Left ventricle myocardium superior (tissue), 1 donor: ENCODE results near the gene RAB30. TPM values are rescaled to one million over a fixed set of nuclear protein-coding genes. Genes with fewer than 3 reads are reported as not detected.
"Not testable (repeated sequence)": the region's sequence is repeated elsewhere in the genome, so short reads cannot be mapped to it uniquely, and the experiment has no call there.

Experiments used
- ATAC-seq: fragments of 200-7000 bp; cut with Tn5 transposase; one replicate; pipeline ENCODE4 v1.9.1; 2020; ENCODE audit warnings: mild to moderate bottlenecking, moderate library complexity
- DNase-seq: peaks from one replicate; pipeline ENCODE4 v3.0.0-alpha.2; 2020
- intact Hi-C: fragments of 100-400 bp; cut with micrococcal nuclease; formaldehyde crosslinking; loops from one replicate; pipeline ENCODE4 v1.11.0; 2022
- total RNA-seq: library from RNA; stranded (reverse); fragmentation: NEBNext Ultra II Directional; extraction: Animal tissue kit (Norgen Biotek cat#: 25700); gene quantifications from one replicate; pipeline ENCODE4 v1.2.1, GENCODE V29; 2021
- donor health status: DM: no; HTN: yes; CAD: no; lungs with severe emphysema.

The RAB30 gene
- total RNA-seq, 1 donor from 2014 or later = 31.3 TPM

DNA sequence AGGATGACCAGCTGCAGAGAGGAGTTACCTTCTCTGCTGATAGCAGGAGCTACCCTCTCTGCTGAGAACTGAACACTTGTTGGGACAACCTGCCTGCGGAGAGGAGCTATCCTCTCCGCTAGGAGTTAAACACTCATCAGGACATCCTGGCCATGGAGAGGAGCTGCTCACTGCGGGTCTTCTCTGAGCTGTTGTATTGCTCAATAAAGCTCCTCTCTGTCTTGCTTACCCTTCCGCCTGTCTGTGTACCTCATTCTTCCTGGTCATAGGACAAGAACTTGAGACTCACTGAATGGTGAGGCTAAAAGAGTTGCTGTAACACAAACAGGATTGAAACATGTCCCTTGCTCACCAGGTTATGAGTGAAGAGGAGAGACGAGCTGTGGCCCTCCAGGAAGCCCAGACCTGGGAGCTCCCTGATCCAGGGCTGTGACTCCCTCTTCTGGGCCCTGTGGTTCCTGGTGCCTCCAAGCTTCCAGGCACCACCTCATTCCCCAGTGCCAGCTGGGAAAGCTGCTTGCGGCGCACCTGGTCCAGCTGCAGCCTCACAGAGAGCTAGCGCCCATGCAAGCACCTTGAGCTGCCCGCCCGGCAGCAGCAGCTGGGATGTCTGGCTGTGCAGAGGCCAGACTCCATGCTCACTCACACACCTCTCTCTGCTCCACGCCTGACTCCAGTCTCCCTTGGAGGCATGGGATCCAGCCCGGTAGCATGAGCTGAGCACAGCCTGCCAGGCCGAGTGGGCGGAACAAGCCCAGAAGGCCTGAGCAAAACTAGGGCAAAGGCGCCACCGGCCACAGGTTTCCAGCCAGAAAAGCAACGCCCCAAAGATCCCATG, 50.5 kb downstream of the RAB30 start:
- intact Hi-C loops = no loop called here
- ATAC-seq (no peak), DNase-seq (no peak)

DNA sequence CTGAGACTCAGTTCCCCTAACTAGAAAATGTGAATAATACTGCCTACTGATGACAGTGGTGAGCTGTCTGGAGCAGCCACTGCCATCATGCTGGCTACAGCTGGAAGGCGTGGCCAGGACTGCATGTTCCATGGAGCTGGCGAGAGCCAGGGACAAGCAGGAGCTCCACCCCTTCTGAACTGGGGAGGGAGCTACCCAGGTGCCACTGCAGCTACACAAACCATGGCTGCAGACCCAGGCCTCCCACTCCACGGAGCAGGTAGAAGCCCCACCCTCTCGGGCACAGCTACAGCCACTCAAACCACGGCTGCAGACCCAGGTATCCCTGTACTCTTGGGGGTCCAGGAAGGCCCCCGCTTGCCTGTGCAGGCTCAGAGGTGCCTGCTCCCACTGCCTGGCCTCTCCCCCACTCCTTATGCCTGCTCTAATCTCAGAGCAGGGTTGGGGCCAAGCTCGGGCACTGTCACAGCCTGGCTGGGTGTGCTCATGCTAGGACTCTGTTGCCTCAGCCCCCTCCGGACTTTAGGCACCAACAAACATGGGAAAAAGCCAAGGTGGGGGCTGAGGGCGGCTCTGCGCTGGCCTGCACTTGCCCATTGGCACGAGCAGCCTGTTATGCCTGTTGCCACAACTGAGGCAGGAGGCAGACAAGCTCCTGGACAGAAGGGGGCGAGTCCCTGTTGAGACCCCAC, 51.7 kb downstream of the RAB30 start:
- intact Hi-C loops = loop anchor here (10.0 kb wide), 1 partner anchor 55 kb away; the partner anchor contains the start of gene RAB30
- ATAC-seq = peak; percentile 97
- DNase-seq = peak; percentile 83

DNA sequence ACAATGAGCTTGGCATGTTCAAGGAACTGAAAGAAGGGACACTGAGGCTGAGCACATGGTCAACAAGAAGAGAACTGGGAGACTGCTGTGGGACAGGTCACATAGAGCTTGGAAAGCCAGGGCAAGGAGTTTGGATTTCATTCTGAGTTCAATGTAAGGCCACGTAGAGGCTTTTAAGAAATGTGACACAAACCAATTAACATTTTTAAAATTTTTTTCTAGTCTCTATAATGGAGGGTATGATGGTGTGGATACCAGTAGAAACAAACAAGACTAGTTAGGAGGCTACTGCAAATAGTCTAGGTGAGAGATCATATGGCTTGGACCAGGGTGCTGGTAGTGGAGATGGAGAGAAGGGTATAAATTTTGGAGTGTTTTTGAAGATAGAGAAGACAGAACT, 56.7 kb downstream of the RAB30 start:
- intact Hi-C loops = loop anchor here (10.0 kb wide), 1 partner anchor 60 kb away; the partner anchor contains the start of gene RAB30
- no peak for ATAC-seq
- no peak for DNase-seq

DNA sequence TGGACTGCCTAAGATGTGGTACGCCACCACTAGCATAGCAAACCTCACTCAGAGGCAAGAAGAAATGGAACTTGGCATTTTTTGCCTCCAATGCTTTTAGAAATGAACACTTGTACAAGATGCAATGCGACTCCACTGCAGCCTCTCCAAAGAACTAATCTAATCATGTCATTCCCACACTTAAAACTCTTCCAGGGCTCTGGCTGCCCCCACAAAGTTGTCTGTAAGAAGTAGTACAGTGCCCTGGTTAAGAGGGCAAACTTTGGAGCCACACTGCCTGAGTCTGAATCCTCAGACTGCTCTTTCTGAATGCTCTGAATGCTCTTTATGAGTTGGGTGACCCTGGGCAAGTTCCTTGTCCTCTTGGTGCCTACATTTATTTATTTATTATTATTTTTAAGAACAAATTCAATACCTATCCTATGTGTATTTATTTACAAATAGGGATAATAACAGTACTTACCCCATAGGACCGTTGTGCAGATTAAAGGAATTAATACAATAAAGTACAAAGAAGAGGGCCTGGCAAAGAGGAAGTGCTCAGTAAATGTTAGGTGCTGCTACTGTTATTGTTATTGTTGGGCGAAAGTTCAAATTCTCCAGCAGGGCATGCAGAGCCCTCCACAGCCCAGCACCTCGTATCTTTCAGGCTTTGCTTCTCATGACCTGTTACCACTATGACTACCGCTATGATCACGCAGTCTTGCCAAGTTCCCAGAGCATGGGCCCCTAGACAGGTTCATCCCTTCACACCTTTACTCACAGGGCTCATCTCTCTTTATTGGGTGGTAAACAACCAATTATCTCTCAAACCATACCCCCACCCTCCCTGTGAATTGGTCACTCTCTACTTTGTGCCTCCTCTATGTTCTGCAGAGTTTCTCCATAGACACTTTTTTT, 59.3 kb downstream of the RAB30 start:
- no peak for DNase-seq
- intact Hi-C loops = loop anchor here (10.0 kb wide), 1 partner anchor 62 kb away; the partner anchor contains the start of gene RAB30
- no peak for ATAC-seq

DNA sequence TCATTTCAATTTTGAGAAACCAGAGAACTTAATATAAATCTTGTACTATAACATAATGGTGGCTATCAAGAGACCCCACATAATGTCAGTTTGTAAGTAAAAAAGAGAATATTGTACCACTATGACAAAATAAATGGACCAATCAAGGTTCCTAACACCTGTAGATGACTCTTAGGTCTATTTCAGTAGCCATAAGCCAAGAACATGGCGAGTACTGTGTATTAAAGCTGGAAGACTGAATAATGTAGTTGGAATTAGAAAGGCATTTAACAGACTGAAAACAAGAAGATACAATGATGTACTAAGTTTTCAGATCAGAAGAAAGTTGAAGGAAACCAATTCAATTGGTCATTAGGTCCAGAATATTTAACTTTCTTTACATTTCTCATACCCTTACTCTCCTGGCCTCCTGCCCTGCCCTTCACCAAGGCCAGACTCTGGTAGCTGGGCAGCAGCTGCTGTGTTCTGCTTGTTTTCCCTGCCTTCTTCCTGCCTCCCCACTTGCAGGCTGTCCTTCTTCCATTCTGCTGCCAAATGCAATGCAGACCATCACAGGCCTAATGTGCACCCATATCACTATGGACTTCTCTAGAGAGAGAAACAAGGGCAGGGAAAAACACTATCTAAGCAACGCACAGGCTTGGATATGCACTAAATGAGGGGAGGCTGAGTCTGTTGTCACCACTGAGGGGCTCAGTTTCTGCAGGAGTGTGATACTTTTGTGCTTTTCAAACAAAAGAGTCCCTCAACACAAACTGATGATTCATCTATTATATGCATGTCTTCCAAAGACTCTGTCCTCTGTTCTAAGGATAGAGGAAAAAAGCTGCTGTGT, 60.1 kb downstream of the RAB30 start:
- ATAC-seq (peak; percentile 59), DNase-seq (no peak)
- intact Hi-C loops = loop anchor here (10.0 kb wide), 1 partner anchor 63 kb away; the partner anchor contains the start of gene RAB30

DNA sequence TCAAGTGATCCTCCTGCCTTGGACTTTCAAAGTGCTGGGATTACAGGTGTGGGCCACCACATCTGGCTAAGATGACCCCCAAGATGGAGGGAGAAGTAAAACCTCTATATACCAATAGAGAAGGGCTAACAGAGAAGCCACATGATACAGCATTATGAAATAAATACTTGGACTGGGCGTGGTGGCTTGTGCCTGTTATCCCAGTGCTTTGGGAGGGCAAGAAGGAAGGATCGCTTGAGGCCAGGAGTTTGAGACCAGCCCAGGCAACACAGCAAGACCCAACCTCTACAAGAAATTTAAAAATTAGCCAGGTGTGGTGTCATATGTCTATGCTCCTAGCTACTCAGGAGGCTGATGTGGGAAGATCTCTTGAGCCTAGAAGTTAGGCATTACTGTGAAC, 61.7 kb downstream of the RAB30 start:
- no peak for ATAC-seq

DNA sequence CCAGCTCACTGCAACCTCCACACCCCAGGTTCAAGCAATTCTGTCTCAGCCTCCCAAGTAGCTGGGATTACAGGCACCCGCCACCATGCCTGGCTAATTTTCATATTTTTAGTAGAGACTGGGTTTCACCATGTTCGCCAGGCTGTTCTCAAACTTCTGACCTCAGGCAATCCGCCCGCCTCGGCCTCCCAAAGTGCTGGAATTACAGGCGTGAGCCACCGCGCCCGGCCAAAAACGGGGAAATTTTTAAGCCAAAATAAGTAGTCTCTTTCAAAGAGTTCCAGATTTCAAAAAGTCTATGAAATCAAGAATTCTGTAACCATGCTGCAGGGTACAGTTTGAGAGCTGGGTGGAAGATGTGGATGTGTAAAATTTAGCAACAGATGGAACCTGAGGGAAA, 62.6 kb downstream of the RAB30 start:
- intact Hi-C loops, ATAC-seq, DNase-seq: not testable (repeated sequence)

More for the DNA sequence above, 61.7 kb downstream of the RAB30 start:
- DNase-seq = no peak
- intact Hi-C loops = loop anchor here (10.0 kb wide), 1 partner anchor 65 kb away; the partner anchor contains the start of gene RAB30

DNA sequence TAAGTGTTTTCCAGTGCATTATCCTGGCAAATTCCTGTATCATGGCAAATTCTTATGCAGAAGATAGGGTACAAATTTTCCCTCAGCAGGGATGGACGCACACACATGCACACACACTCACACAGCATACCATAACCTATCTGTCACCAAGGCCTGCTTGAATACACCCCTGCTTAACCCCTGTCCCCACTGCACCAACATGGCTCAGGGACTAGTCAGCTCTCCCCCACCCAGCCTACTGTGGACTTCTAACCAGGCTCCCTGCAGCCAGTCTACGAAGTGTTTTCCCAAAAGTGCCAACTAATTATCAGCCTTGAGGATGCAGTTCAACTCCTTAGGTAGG, 63.1 kb downstream of the RAB30 start:
- no peak for ATAC-seq
- DNase-seq = no peak
- intact Hi-C loops = no loop called here

DNA sequence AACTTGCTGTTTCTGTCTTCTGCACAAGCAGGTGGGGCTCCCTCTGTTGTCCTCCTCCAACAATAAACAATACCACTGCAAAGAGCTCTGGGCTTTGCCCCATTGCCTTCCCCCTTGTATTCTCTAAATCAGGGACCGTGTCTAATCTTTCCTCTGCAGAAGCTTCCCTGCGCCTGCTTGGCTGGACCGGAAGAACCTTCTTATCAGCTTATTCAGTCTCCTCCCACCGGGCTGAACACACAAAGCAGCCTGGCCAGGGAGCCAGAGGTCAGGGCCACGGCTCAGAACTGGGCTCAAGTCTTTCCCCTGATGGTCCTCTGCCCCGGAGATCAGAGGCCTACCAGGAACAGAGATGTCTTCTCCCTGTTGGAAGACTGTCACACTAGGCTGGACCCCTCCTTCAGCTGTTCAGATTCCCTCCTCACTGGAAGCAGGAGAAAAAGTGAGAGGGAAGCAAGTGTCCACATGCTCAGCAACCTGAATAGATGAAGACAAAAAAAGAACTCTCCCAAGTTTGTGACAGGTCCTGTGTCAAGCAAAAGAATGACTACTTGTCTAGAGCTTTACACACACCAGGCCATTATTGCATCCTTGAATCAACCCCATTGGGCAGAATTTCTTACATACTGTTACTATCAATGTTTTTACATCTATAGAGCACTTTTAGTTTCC, 63.7 kb downstream of the RAB30 start:
- peak; percentile 88 for ATAC-seq
- DNase-seq = peak; percentile 66
- intact Hi-C loops = no loop called here

DNA sequence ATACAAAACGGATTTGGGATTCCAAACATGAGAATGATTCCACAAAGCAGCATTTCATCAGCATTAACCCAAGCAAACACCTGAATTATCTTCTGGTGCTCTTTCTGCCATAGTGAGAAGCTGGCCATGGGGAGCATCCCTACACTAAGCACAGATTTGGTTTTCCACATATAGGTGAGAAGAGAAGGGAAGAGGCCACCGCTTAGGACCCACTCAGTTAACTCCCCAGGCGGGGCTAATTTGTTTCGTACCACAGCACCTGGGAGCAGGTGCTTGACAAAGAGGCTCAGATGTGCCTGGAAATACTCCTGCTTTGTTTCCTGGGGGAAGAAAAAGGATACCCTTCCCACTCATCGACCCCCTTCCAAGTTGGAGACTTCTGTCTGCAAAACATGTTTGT, 64.2 kb downstream of the RAB30 start:
- no peak for ATAC-seq
- intact Hi-C loops = no loop called here
- DNase-seq = no peak

DNA sequence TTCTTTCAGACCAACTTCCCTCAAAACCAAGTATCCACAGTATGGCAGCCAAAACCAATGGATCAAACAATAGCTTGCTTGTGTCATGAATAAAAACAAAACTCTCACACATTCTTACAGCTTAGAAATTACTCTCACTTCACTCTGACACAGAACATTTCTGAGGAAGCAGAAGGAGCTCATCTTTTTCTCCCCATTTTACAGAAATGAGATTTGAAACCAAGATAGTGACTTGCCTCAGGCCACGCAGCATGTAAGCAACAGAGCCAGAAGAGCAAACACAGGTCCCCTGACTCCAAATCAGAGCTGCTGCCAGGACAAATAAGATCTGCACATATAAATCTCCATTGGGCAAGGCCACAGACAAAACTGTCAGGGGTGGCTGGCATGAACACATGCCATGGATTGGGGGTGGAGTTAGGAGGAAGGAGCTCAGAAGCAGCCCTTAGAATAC, 64.8 kb downstream of the RAB30 start:
- no peak for ATAC-seq

DNA sequence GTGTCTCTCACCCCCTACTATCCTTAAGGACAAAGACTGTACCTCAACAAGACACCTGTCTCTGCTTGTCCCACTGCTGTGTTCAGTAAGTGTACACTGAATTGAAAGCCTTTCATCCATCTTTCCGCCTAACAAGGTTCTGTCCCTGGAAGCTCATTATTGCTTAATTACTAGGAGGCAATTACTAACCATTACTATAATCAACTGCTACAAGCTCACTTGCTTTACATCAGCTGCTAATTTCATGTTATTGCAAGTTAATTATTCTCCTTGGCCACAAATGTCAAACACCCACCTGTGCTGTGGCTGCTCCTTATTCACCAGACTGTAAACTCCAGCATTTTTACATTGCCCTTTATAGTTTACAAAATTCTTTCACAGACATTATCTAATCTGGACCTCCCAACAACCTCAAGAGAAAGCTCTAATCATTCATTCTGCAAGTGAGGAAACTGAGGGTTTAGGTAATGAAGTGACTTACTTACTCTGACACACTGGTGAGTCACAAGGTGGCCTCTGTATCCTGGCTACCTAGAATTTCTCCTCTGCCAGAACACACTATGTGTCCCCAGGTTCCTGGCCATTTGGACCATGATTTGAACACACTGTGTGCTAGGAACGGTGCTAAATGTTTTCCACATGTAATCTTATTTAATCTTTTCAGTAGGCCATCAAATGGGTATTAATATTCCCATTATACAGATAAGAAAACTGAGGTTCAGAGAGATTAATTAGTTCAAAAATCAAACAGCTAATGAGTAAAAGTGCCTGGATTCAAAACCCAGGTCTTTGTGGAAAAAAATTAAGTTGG, 66.7 kb downstream of the RAB30 start:
- no peak for ATAC-seq

More for the DNA sequence above, 64.8 kb downstream of the RAB30 start:
- DNase-seq = no peak
- intact Hi-C loops = no loop called here

DNA sequence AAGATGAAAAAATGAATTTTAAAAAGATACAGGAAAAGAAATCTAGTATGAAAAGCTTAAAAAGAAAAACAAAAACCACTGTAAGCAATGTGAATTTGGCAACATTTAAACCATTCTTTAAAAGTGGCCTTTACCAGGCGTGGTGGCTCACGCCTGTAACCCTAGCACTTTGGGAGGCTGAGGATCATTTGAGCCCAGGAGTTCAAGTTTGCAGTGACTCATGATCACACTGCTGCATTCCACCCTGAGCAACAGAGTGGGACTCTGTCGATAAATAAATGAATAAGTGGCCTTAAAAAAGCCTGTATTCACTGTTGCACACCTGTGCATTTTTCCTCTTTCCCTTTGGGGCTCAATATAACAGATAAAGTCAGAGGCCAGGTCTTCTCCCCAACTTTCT, 69.2 kb downstream of the RAB30 start:
- intact Hi-C loops = no loop called here
- ATAC-seq (no peak), DNase-seq (no peak)

More for the DNA sequence above, 66.7 kb downstream of the RAB30 start:
- intact Hi-C loops = no loop called here
- no peak for DNase-seq

DNA sequence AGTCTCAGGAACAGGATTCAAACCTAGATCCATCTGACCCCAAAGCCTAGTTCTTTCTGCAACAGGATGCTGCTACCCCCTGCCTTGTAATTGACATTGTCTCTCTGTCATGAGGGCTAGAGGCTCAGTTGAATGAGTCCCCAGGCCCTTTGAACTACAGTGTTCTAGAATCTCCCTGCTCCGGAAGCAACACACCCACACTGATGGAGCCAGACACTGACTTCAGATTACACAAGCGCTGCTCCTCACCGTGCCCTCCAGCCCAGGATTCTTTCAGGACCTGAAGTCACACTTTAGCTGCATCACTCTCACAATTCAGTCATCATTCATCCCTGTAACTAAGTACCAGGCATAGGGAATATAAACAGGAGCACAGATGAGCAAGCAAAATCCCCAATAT, 69.6 kb downstream of the RAB30 start:
- intact Hi-C loops = no loop called here
- ATAC-seq (peak; percentile 75), DNase-seq (no peak)

DNA sequence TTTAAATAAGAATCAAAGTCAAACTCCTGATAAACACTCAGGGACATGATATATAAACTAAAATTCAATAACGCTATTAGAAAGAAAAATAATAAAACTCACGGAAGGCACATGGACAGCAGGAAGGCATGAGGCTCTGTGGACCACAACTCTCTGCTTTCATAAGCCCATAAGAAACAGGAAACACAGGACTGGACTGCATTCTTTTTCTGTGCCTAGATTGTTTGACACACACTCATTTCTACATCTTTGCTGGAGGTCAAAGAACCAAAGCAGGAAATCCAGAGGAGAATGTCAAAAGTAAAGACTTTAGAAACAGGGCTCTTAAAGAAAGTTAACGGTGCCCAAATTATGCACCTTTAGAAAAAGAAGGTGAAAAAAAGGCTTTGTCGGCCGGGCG, 71.3 kb downstream of the RAB30 start:
- DNase-seq = no peak
- intact Hi-C loops = no loop called here
- no peak for ATAC-seq

DNA sequence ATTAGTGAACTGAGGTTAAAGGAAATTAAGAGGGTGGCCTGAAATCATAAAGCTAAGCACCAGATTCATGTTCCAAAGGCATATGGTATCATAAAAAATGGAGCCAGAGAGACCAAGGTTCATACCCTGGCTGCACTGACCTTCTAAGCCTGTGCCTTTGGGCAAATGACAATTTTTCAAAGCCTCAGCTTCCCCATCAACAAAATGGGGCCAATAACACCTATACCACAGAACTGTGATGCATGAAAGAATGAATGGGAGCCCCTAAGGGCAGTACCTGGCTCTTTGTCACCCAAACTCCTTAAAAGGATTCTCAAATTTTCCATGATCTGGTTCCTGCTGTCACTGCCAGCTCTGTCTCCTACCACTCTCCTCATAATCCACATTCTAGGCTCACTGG, 72.5 kb downstream of the RAB30 start:
- ATAC-seq = no peak
- intact Hi-C loops = no loop called here
- DNase-seq = no peak

DNA sequence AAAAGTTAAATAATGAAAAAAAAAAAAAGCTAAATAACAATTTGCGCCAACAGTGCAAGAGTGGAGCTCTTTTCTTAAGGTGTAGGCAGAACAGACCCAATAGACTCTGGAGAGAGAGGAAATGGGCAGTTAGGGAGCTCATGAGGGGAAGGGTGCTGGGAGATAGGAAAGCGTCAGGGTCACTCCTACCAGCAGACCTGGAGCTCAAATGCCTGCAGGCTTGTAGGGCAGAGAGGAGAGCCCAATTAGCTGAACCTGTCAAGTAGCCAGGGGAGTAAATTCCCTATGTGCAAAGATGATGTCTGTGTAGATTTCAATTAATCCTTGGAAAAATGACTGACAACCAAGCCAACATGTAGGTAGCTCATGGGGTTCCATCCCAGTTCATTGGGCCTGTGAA, 73.0 kb downstream of the RAB30 start:
- DNase-seq = no peak
- intact Hi-C loops = no loop called here
- peak; percentile 39 for ATAC-seq
